Choroid plexus epithelial cell (primary cell): Measurements from ENCODE around the gene HSPH1.
A peak's percentile ranks its signal among the peaks of the same experiment; 100 is the strongest.

ENCODE experiments used
- DNase-seq: peaks from one replicate; pipeline ENCODE4 v3.0.0-alpha.2; 2010; ENCODE audit warnings: low read depth
- H3K4me3 ChIP-seq: 2 replicates; pipeline ENCODE4 v1.5.1; 2011; ENCODE audit warnings: low read depth, mild to moderate bottlenecking, control low read depth, low read length, moderate library complexity
- TF ChIP-seq, protein P1 (sequence below): conservative IDR thresholded peaks from 2 replicates; pipeline ENCODE4 v1.5.1; 2011; ENCODE audit warnings: low read depth, mild to moderate bottlenecking, control low read depth, inconsistent platforms, low read length, moderate library complexity

Gene HSPH1

GRCh38 chr13:31092646-31093045, 69.1 kb downstream of the HSPH1 start:
- no peak overlapping the region for H3K4me3 ChIP-seq
- DNase-seq, result no peak
- TF ChIP-seq, protein P1, sequence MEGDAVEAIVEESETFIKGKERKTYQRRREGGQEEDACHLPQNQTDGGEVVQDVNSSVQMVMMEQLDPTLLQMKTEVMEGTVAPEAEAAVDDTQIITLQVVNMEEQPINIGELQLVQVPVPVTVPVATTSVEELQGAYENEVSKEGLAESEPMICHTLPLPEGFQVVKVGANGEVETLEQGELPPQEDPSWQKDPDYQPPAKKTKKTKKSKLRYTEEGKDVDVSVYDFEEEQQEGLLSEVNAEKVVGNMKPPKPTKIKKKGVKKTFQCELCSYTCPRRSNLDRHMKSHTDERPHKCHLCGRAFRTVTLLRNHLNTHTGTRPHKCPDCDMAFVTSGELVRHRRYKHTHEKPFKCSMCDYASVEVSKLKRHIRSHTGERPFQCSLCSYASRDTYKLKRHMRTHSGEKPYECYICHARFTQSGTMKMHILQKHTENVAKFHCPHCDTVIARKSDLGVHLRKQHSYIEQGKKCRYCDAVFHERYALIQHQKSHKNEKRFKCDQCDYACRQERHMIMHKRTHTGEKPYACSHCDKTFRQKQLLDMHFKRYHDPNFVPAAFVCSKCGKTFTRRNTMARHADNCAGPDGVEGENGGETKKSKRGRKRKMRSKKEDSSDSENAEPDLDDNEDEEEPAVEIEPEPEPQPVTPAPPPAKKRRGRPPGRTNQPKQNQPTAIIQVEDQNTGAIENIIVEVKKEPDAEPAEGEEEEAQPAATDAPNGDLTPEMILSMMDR, result no peak

GRCh38 chr13:31090961-31091624, 70.6 kb downstream of the HSPH1 start:
- DNase-seq, result peak; percentile 10

GRCh38 chr13:31090096-31090495, 71.6 kb downstream of the HSPH1 start:
- no peak for DNase-seq
- TF ChIP-seq, protein P1, result no peak
- H3K4me3 ChIP-seq, result no peak overlapping the region

More at GRCh38 chr13:31090961-31091624, 70.6 kb downstream of the HSPH1 start:
- H3K4me3 ChIP-seq, result no peak overlapping the region
- TF ChIP-seq, protein P1, result no peak

DNA sequence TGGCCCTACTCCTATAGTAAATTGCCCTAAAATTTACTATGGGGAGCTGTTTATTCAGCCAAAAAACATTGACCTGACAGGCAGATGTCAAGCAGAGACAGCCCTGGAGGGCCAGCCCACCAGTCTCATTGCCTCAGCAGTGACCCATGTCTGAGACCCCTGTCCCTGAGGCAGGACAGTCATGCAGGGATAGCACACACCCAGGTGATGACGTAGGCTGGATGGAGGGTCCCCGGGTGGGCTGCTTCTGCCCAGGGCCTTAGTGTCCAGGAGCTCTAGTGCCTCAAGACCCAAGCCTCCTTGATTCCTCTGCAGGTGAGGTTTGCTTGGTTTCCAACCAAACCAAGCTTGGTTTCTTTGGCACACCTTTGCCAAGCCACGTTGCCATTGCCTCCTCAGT, 72.1 kb downstream of the HSPH1 start:
- DNase-seq, result no peak
- no peak overlapping the region for H3K4me3 ChIP-seq
- TF ChIP-seq, protein P1, result no peak

GRCh38 chr13:31088826-31089420, 72.8 kb downstream of the HSPH1 start:
- H3K4me3 ChIP-seq, result no peak overlapping the region
- TF ChIP-seq, protein P1, result no peak

More at GRCh38 chr13:31088826-31089420, 72.8 kb downstream of the HSPH1 start:
- DNase-seq, result no peak
